Epithelial cell of esophagus (primary cell): ENCODE data around the gene EXOC6B.

ENCODE experiments used
- DNase-seq: peaks from one replicate; pipeline ENCODE4 v3.0.0; 2010; ENCODE audit warnings: low read depth
- H3K4me3 ChIP-seq: 2 replicates; pipeline ENCODE4 v1.5.1; 2011; ENCODE audit warnings: mild to moderate bottlenecking, low read length, control low read depth
- CTCF ChIP-seq: IDR thresholded peaks from 2 replicates; pipeline ENCODE4 v1.5.1; 2011; ENCODE audit warnings: low read depth, mild to moderate bottlenecking, low read length, control low read depth, inconsistent platforms; ENCODE audit not compliant: insufficient read depth; ENCODE audit errors: missing control alignments

EXOC6B gene

DNA sequence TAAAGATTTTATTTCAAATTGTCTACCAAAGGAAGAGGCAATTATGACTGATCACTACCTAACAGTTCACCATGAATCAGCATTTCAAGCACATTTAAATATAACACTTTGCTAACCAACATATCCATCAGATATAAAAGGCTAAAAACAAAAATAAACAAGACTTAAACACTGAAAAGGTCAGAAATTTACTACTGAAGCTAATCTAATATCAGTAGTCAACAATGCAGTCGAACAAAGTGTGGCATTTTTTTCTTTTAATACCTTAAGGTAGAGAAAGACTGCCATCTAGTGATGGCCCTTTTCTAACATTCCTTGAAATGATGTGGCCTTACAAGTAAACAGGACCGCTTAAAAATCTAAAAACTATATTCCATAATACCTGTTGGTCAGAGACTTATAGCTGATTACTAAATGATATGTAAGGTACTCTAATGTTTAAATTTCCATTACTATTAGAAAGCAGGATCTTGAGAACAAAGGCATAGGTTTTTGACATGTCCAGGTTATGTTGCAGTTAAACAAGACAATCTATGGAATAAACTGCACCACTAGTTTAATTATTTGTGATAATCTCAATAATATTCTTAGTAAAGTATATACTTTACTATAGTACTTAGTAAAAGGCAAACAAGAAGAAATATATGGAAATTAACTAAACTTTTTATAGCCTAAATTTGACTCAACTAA lies 80.0 kb downstream of the EXOC6B start:
- DNase-seq, result peak; percentile 71
- TF ChIP-seq CTCF, result peak; percentile 67
- H3K4me3 ChIP-seq, result no peak overlapping the region

GRCh38 chr2:72744049-72744448 lies 81.8 kb downstream of the EXOC6B start:
- no peak for TF ChIP-seq CTCF
- no peak overlapping the region for H3K4me3 ChIP-seq
- peak; percentile 77 for DNase-seq

DNA sequence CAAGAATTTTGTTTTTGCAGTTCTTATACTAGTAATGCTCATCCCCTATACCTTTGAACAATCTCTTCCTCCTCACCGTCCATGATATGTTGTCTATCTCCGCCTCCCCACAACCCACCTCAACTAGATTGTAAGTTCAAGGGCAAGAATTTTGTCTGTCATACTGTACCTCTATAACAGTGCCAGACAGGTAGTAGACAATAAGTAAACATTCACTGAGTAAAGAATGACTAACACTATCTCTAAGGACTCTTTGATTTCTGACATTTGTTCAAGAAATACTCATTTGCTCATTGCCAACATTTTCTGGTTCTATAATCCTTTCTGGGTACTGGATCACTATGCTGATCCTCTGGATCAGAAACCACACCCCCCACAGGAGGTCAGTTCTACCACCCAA lies 82.4 kb downstream of the EXOC6B start:
- H3K4me3 ChIP-seq, result no peak overlapping the region
- TF ChIP-seq CTCF, result no peak
- DNase-seq, result peak; percentile 23

DNA sequence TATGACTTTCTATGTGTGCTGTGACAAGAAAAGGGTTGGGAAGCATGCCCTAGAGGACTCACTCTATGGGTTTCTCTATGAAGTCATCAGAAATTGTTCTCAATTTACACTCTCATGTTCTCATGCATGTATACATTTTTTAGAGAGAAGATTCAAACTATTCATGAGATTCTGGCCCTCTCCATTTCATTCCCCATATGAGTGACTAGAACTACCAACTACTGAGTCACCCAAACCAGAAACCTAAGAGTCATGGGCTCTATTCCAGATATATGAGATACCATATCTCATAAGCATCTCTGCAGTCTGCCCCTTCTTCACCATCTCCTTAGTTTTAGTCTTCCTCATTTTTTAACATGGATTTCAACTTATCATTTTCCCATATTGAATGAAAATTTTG lies 87.7 kb downstream of the EXOC6B start:
- H3K4me3 ChIP-seq, result no peak overlapping the region
- DNase-seq, result peak; percentile 17
- TF ChIP-seq CTCF, result no peak

- H3K4me3 ChIP-seq, result no peak overlapping the region
- no peak for DNase-seq
- no peak for TF ChIP-seq CTCF
Measured at GRCh38 chr2:72734432-72734831, 91.4 kb downstream of the EXOC6B start.

DNA sequence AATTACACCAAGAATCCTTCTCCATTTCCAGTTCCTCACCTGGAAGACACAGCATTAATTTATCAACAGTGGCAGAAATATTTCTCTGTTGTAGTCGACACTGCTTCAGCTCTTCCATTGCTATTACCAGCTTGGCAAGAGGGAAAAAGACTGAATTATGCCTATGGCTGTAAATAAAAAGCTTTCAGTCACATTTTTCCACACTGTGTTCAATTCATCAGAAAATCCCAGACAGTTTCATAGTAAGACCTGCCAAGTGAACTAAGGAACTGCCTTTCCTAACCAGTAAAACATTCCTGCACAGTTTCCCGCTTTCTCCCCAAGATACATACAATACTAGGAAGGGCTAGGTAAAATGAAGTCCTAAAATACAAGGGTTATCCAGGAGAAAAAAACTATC lies 94.7 kb downstream of the EXOC6B start:
- TF ChIP-seq CTCF, result no peak
- no peak overlapping the region for H3K4me3 ChIP-seq
- no peak for DNase-seq

DNA sequence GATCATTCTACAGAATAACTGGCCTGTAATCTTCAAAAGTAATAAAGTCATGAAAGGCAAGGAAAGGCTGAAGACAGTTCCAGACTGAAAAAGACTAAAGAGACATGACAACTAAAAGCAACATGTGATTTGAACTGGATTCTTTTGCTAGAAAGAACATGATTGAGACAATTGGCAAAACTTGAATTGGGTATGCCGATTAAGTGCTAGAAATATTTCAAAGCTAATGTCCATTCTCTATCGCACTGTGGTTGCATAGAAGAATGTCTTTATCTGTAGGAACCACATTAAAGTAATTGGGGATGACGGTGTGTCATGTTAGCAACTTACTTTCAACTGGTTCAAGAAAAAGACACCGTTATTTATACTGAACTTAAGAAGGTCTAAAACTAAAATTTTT lies 98.5 kb downstream of the EXOC6B start:
- TF ChIP-seq CTCF, result no peak
- H3K4me3 ChIP-seq, result no peak overlapping the region
- DNase-seq, result no peak
